Measurements from ENCODE around the gene MRPL9. TPM values are rescaled to one million over a fixed set of nuclear protein-coding genes. Genes with fewer than 3 reads are reported as not detected.
"Not testable (repeated sequence)": the region's sequence is repeated elsewhere in the genome, so short reads cannot be mapped to it uniquely, and the experiment has no call there.

MRPL9 gene
- total and polyA plus RNA-seq, 4 experiments from 2014 or later: 75.5 to 160 (median 108) TPM

DNA sequence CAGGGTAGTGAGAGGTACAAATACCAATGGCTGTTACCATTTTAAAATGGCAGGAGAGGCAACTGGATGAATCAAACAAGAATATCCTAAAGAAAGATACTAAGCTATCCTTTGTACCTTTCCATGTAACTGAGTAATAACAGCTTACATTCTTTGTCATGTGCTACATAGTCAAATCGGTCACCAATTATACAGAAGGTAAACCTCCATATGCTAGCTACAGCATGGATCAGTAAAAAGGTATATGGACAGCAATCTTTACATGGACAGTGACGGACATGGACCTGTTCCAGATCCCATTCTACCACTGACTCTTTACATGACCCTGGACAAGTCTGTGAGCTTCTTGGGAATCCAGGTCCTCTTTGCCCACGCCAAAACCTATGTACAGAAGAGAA lies 13.4 kb upstream of the MRPL9 start:
- peaks cover 52 to 68% of the 10 kb centered on the region in 2 donors for H3K36me3 Mint-ChIP-seq
- no peaks in the 10 kb centered on the region for H3K9me3 ChIP-seq (ENCODE audit: control insufficient read depth in 1 of 2, low read length in 2 of 2)
- peaks cover 56% of the 10 kb centered on the region for H3K36me3 ChIP-seq (ENCODE audit: insufficient read depth, low read length)
- intact Hi-C loops (cut with micrococcal nuclease): no loop called here
- H3K27ac Mint-ChIP-seq: no peak overlapping the region
- no peaks in the 10 kb centered on the region for H3K9me3 Mint-ChIP-seq
- no peak overlapping the region for H3K4me3 Mint-ChIP-seq
- no peaks in the 10 kb centered on the region for H3K4me1 Mint-ChIP-seq
- no peaks in the 10 kb centered on the region for H3K27me3 Mint-ChIP-seq
- ChIA-PET POLR2A (ENCODE audit: partially characterized antibody) (interaction anchor here (1.2 kb wide), 1 partner anchor 13 kb away, joined by 4 read pairs; the partner anchor contains the start of gene MRPL9), CTCF (ENCODE audit: partially characterized antibody) (interaction anchor here (0.8 kb wide), 1 partner anchor 58 kb away, joined by 3 read pairs; no protein-coding TSS in a partner anchor)
- DNase-seq: no peak
- H3K4me3 ChIP-seq (ENCODE audit: low read length in 2 of 2): no peak overlapping the region
- no peaks in the 10 kb centered on the region for H3K4me1 ChIP-seq (ENCODE audit: insufficient read depth, low read length)
- H3K27ac ChIP-seq (ENCODE audit: low read depth, low read length): no peak overlapping the region
- H3K27me3 ChIP-seq (ENCODE audit: insufficient read depth, low read length): no peaks in the 10 kb centered on the region

DNA sequence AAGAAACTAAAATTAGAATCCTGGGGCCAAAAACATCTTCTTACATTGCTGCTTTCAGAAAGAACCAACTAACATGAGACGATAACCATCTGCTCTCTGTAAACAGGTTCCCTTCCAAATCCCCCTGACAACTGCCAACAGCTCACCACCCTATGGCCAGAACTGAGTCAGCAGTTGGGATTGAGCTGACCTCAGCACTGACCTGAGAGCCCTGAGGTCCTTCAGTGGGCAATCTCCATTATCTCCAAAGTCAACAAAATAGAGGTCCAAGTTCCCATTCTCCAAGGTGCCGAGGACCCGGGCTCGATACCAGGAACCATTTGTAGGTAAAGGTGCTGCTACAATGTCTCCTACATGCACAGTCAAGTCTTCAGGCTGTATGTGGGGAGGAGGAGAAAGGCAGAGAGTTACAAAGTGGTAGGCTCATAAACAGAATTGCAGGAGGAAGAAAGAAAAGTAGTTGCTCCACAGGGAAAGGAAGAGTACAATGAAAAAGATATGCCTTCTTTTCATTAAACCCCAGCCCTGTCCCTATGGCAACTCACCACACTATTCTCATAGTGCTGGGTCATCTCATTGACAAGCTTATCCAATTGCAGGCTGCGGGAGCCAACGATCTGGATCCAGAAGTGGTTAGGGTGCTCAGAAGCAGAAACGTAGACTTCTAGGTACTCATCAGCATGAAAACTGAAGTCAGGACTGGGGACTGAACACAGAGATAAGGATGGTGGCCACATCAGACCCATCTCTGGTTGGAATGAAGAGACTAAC lies 12.8 kb upstream of the MRPL9 start:
- CTCF ChIA-PET (ENCODE audit: partially characterized antibody): interaction anchor here (0.8 to 1.4 kb wide), 2 partner anchors 59 to 60 kb away, joined by 3 to 4 read pairs; no protein-coding TSS in a partner anchor
- H3K4me3 ChIP-seq (ENCODE audit: low read length in 2 of 2): no peak overlapping the region
- peaks cover 56% of the 10 kb centered on the region for H3K36me3 ChIP-seq (ENCODE audit: insufficient read depth, low read length)
- intact Hi-C loops (cut with micrococcal nuclease): no loop called here
- no peaks in the 10 kb centered on the region for H3K4me1 ChIP-seq (ENCODE audit: insufficient read depth, low read length)
- H3K27me3 Mint-ChIP-seq: no peaks in the 10 kb centered on the region
- peaks cover 48 to 66% of the 10 kb centered on the region in 2 donors for H3K36me3 Mint-ChIP-seq
- POLR2A ChIA-PET (ENCODE audit: partially characterized antibody): interaction anchor here (0.7 to 1.2 kb wide), 3 partner anchors 13 to 16 kb away, joined by 3 to 4 read pairs (median 3); partner anchors contain the start of gene MRPL9
- no peaks in the 10 kb centered on the region for H3K27me3 ChIP-seq (ENCODE audit: insufficient read depth, low read length)
- H3K27ac ChIP-seq (ENCODE audit: low read depth, low read length): no peak overlapping the region
- DNase-seq: no peak
- H3K27ac Mint-ChIP-seq: peak overlapping the region in 1 of 7 donors; percentile 73
- no peak overlapping the region for H3K4me3 Mint-ChIP-seq
- H3K4me1 Mint-ChIP-seq: no peaks in the 10 kb centered on the region
- no peaks in the 10 kb centered on the region for H3K9me3 Mint-ChIP-seq
- no peaks in the 10 kb centered on the region for H3K9me3 ChIP-seq (ENCODE audit: control insufficient read depth in 1 of 2, low read length in 2 of 2)

DNA sequence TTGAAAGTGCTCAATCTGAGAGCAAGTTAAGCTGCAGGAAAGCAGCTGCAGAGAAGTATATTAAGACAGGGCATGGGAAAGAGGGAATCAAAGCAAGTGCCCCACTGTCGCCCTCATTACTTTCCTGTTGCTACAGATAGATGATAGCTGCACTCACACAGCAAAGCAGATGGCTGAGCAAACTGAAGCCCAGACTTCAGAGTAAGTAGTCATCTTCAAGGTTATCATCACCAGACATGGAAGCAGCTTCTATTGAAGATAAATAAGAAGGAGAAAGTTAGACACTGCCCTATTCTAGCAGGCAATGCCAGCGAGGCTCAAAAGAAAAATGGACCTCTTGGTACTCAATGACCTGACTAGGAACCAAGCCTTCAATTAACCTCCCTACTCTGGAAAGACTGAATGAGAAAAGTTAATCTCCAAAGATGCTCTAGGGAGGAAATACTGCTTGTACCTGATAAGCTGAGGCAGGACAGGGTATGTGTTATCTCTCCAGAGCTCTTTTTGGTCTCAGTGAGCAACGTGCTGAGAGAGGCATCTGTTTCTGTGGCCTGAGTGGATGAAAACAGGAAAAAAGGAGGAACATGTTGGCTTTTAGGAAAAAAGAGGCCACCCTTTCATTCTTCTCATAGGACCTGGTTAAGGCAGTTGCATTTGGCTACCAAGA lies 11.1 kb upstream of the MRPL9 start:
- no peaks in the 10 kb centered on the region for H3K27me3 Mint-ChIP-seq
- intact Hi-C loops (cut with micrococcal nuclease): no loop called here
- POLR2A ChIA-PET (ENCODE audit: partially characterized antibody): interaction anchor here (1.0 kb wide), 2 partner anchors 15 to 59 kb away, joined by 3 to 4 read pairs; partner anchors contain the start of gene TDRKH
- no peaks in the 10 kb centered on the region for H3K27me3 ChIP-seq (ENCODE audit: insufficient read depth, low read length)
- no peak for DNase-seq
- no peaks in the 10 kb centered on the region for H3K4me1 Mint-ChIP-seq
- CTCF ChIA-PET (ENCODE audit: partially characterized antibody): interaction anchor here (1.4 kb wide), 1 partner anchor 62 kb away, joined by 4 read pairs; no protein-coding TSS in a partner anchor
- H3K27ac Mint-ChIP-seq: peak overlapping the region in 2 of 7 donors; percentile 10 to 14
- no peaks in the 10 kb centered on the region for H3K9me3 ChIP-seq (ENCODE audit: control insufficient read depth in 1 of 2, low read length in 2 of 2)
- no peak overlapping the region for H3K27ac ChIP-seq (ENCODE audit: low read depth, low read length)
- H3K9me3 Mint-ChIP-seq: no peaks in the 10 kb centered on the region
- no peak overlapping the region for H3K4me3 Mint-ChIP-seq
- no peaks in the 10 kb centered on the region for H3K4me1 ChIP-seq (ENCODE audit: insufficient read depth, low read length)
- no peak overlapping the region for H3K4me3 ChIP-seq (ENCODE audit: low read length in 2 of 2)
- H3K36me3 ChIP-seq (ENCODE audit: insufficient read depth, low read length): peaks cover 46% of the 10 kb centered on the region
- H3K36me3 Mint-ChIP-seq: peaks cover 38 to 59% of the 10 kb centered on the region in 2 donors

DNA sequence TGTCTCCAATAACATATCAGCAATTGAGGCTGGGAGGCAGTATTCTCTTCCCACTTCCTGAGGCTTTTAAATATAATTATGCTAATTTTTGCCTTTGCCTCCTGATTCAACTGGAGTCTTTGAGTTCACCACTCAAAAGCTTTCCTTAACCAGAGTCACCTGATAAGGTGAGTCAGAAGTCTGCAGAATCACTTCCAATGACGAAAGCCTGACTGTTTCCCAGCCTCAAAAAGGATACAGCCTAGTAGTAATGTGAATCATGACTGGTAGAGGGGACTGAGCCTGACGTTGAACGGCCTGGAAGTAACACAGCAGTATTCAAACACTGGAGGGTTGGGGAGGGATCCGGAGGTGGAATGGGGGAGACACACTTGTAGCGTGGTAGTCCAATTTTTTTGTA lies 10.4 kb upstream of the MRPL9 start:
- no peaks in the 10 kb centered on the region for H3K27me3 Mint-ChIP-seq
- no peak for DNase-seq

DNA sequence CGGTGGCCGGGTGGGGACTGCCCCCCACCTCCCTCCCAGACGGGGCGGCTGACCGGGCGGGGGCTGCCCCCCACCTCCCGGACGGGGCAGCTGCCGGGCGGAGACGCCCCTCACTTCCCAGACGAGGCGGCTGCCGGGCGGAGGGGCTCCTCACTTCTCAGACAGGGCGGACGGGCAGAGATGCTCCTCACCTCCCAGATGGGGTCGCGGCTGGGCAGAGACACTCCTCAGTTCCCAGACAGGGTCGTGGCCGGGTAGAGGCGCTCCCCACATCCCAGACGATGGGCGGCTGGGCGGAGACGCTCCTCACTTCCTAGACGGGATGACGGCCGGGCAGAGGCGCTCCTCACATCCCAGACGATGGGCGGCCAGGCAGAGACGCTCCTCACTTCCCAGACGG lies 6.0 kb upstream of the MRPL9 start:
- H3K27me3 Mint-ChIP-seq; H3K9me3 Mint-ChIP-seq; H3K27me3 ChIP-seq (ENCODE audit: insufficient read depth, low read length); H3K27ac ChIP-seq (ENCODE audit: low read depth, low read length); POLR2A ChIA-PET (ENCODE audit: partially characterized antibody); H3K4me3 ChIP-seq (ENCODE audit: low read length in 2 of 2); DNase-seq; H3K27ac Mint-ChIP-seq; CTCF ChIA-PET (ENCODE audit: partially characterized antibody); H3K4me1 Mint-ChIP-seq; intact Hi-C loops (cut with micrococcal nuclease); H3K9me3 ChIP-seq (ENCODE audit: control insufficient read depth in 1 of 2, low read length in 2 of 2); H3K36me3 ChIP-seq (ENCODE audit: insufficient read depth, low read length); H3K4me1 ChIP-seq (ENCODE audit: insufficient read depth, low read length); H3K4me3 Mint-ChIP-seq: not testable (repeated sequence)
- H3K36me3 Mint-ChIP-seq: peaks cover 9 to 14% of the 10 kb centered on the region in 2 donors

More for the DNA sequence above, 10.4 kb upstream of the MRPL9 start:
- Mint-ChIP-seq H3K36me3 (peaks cover 32 to 53% of the 10 kb centered on the region in 2 donors), H3K27ac (peak overlapping the region in 1 of 7 donors; percentile 10), H3K9me3 (no peaks in the 10 kb centered on the region), H3K4me3 (no peak overlapping the region), H3K4me1 (no peaks in the 10 kb centered on the region)
- H3K9me3 ChIP-seq (ENCODE audit: control insufficient read depth in 1 of 2, low read length in 2 of 2): no peaks in the 10 kb centered on the region
- intact Hi-C loops (cut with micrococcal nuclease): no loop called here
- ChIA-PET POLR2A (ENCODE audit: partially characterized antibody) (interaction anchor here (1.0 kb wide), 1 partner anchor 60 kb away, joined by 3 read pairs; no protein-coding TSS in a partner anchor), CTCF (ENCODE audit: partially characterized antibody) (no interaction called here)
- H3K4me1 ChIP-seq (ENCODE audit: insufficient read depth, low read length): no peaks in the 10 kb centered on the region
- H3K36me3 ChIP-seq (ENCODE audit: insufficient read depth, low read length): peaks cover 41% of the 10 kb centered on the region
- no peaks in the 10 kb centered on the region for H3K27me3 ChIP-seq (ENCODE audit: insufficient read depth, low read length)
- no peak overlapping the region for H3K4me3 ChIP-seq (ENCODE audit: low read length in 2 of 2)
- H3K27ac ChIP-seq (ENCODE audit: low read depth, low read length): no peak overlapping the region

DNA sequence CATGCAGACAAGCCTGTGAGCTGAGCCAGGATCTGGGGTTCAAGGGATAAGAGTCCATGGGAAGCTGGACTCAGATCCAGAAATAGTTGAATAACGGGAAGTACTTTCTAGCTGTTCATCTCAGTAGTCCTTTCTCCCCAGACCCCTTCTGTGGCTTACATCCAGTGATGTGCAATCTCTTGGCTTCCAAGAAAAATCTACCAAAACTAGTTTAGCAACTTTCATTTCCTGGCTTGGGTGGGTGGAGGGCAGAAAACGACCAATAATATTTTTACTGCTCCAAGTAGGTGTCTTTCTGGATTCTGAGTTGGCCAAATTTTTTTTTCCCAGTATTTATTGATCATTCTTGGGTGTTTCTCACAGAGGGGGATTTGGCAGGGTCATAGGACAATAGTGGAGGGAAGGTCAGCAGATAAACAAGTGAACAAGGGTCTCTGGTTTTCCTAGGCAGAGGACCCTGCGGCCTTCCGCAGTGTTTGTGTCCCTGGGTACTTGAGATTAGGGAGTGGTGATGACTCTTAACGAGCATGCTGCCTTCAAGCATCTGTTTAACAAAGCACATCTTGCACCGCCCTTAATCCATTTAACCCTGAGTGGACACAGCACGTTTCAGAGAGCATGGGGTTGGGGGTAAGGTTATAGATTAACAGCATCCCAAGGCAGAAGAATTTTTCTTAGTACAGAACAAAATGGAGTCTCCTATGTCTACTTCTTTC lies 5.2 kb upstream of the MRPL9 start:
- H3K4me3 Mint-ChIP-seq; H3K36me3 ChIP-seq (ENCODE audit: insufficient read depth, low read length); H3K27me3 Mint-ChIP-seq; DNase-seq; H3K4me3 ChIP-seq (ENCODE audit: low read length in 2 of 2); H3K9me3 Mint-ChIP-seq; POLR2A ChIA-PET (ENCODE audit: partially characterized antibody); intact Hi-C loops (cut with micrococcal nuclease); H3K4me1 ChIP-seq (ENCODE audit: insufficient read depth, low read length); H3K27me3 ChIP-seq (ENCODE audit: insufficient read depth, low read length); H3K27ac ChIP-seq (ENCODE audit: low read depth, low read length); H3K9me3 ChIP-seq (ENCODE audit: control insufficient read depth in 1 of 2, low read length in 2 of 2); CTCF ChIA-PET (ENCODE audit: partially characterized antibody): not testable (repeated sequence)
- Mint-ChIP-seq H3K27ac (peak overlapping the region in 1 of 7 donors; percentile 25), H3K4me1 (peaks cover 9 to 14% (median 10%) of the 10 kb centered on the region in 4 donors), H3K36me3 (peaks cover 1 to 11% of the 10 kb centered on the region in 2 donors)
